Brain microvascular endothelial cell (primary cell): Measurements from ENCODE around the gene BMP6.
A peak's percentile ranks its signal among the peaks of the same experiment; 100 is the strongest.

ENCODE experiments used
- DNase-seq: peaks from one replicate; pipeline ENCODE4 v3.0.0-alpha.2; 2020
- H3K27ac ChIP-seq: fragments of 250-450 bp; sonication (Bioruptor Pico); 2 replicates; pipeline ENCODE4 v1.5.1; 2020; ENCODE audit warnings: mild to moderate bottlenecking, moderate library complexity
- H3K27me3 ChIP-seq: fragments of 250-450 bp; sonication (Bioruptor Pico); replicated peaks from 2 replicates; pipeline ENCODE4 v1.5.1; 2020; ENCODE audit warnings: mild to moderate bottlenecking
- H3K36me3 ChIP-seq: fragments of 250-450 bp; sonication (Bioruptor Pico); replicated peaks from 2 replicates; pipeline ENCODE4 v1.5.1; 2020; ENCODE audit warnings: mild to moderate bottlenecking
- H3K4me3 ChIP-seq: 2 replicates; pipeline ENCODE4 v1.5.1; 2011; ENCODE audit warnings: low read depth, mild to moderate bottlenecking, control low read depth, low read length, moderate library complexity
- CTCF ChIP-seq: IDR thresholded peaks from 2 replicates; pipeline ENCODE4 v1.5.1; 2011; ENCODE audit warnings: low read depth, mild to moderate bottlenecking, moderate library complexity, low read length, control low read depth, inconsistent platforms; ENCODE audit errors: missing control alignments
- in situ Hi-C: cut with HindIII; loops from 2 replicates; pipeline ENCODE4 v1.10.0; 2017; ENCODE audit warnings: low sequenced_read_pairs, low pct_ligation_motif_present

The BMP6 gene

GRCh38 chr6:7823552-7823951 lies 97.7 kb downstream of the BMP6 start:
- H3K4me3 ChIP-seq = no peak overlapping the region
- in situ Hi-C loops = no loop called here

GRCh38 chr6:7825986-7826385 lies 100.1 kb downstream of the BMP6 start:
- in situ Hi-C loops = no loop called here
- H3K36me3 ChIP-seq = no peaks in the 10 kb centered on the region
- H3K4me3 ChIP-seq = no peak overlapping the region
- no peaks in the 10 kb centered on the region for H3K27me3 ChIP-seq
- TF ChIP-seq CTCF = no peak
- DNase-seq = no peak
- H3K27ac ChIP-seq = no peak overlapping the region

More at GRCh38 chr6:7823552-7823951, 97.7 kb downstream of the BMP6 start:
- Histone ChIP-seq H3K27me3 (no peaks in the 10 kb centered on the region), H3K27ac (no peak overlapping the region), H3K36me3 (no peaks in the 10 kb centered on the region)
- TF ChIP-seq CTCF = no peak
- no peak for DNase-seq

GRCh38 chr6:7827142-7827541 lies 101.2 kb downstream of the BMP6 start:
- no peaks in the 10 kb centered on the region for H3K36me3 ChIP-seq
- peak; percentile 25 for DNase-seq
- no peak overlapping the region for H3K27ac ChIP-seq
- in situ Hi-C loops = no loop called here
- H3K27me3 ChIP-seq = no peaks in the 10 kb centered on the region
- no peak overlapping the region for H3K4me3 ChIP-seq
- TF ChIP-seq CTCF = no peak

GRCh38 chr6:7828124-7828523 lies 102.2 kb downstream of the BMP6 start:
- in situ Hi-C loops = no loop called here
- Histone ChIP-seq H3K36me3 (no peaks in the 10 kb centered on the region), H3K4me3 (no peak overlapping the region), H3K27me3 (no peaks in the 10 kb centered on the region), H3K27ac (no peak overlapping the region)
- DNase-seq = no peak
- no peak for TF ChIP-seq CTCF

- no peak for DNase-seq
Observed at GRCh38 chr6:7832904-7833750, 107.2 kb downstream of the BMP6 start.

More at GRCh38 chr6:7832904-7833750, 107.2 kb downstream of the BMP6 start:
- in situ Hi-C loops = no loop called here
- Histone ChIP-seq H3K36me3 (no peaks in the 10 kb centered on the region), H3K4me3 (no peak overlapping the region), H3K27me3 (no peaks in the 10 kb centered on the region), H3K27ac (no peak overlapping the region)
- no peak for TF ChIP-seq CTCF
